ENCODE data around the gene HS3ST6. TPM values are rescaled to one million over a fixed set of nuclear protein-coding genes. Genes with fewer than 3 reads are reported as not detected.
A peak's percentile ranks its signal among the peaks of the same experiment; 100 is the strongest.

The HS3ST6 gene
- total and polyA plus RNA-seq, 9 of the 15 experiments (the other 6 are each of a cell fraction or from before 2014, with no cell fraction given) = not detected

GRCh38 chr16:1936945-1937479 is 18.8 kb upstream of the HS3ST6 start:
- Histone ChIP-seq H3K4me1 (replicated peaks in 1 of 2; ENCODE audit: control insufficient read depth in 2 of 2, insufficient read depth in 2 of 2, low read length in 2 of 2) (peaks cover 15 to 48% of the 10 kb centered on the region in 2 experiments; a peak in 4 of 5 replicates), H3K27me3 (ENCODE audit: control insufficient read depth in 2 of 2, insufficient read depth in 2 of 2, low read length in 2 of 2) (no peaks in the 10 kb centered on the region), H3K9me3 (replicated peaks; ENCODE audit: control insufficient read depth, insufficient read depth, low read depth, low read length) (no peaks in the 10 kb centered on the region), H3K36me3 (ENCODE audit: control insufficient read depth, insufficient read depth, low read length) (peaks cover 37% of the 10 kb centered on the region; the same call in 2 of the 3 replicates), H3K9ac (ENCODE audit: insufficient read depth in 1 of 2, low read depth in 2 of 2, low read length in 2 of 2) (peak overlapping the region in 1 of 2 experiments; percentile 60; a peak in 1 of 4 replicates), H4K20me1 (replicated peaks; ENCODE audit: control insufficient read depth, insufficient read depth, low read length) (peaks cover 7% of the 10 kb centered on the region), H3K27ac (ENCODE audit: extremely low read depth, low read depth, low read length) (no peak overlapping the region), H3K9me1 (ENCODE audit: control insufficient read depth, insufficient read depth, low read length) (peaks cover 8% of the 10 kb centered on the region), H3K4me3 (no peak overlapping the region), H2AFZ (ENCODE audit: low read depth, low read length) (no peak overlapping the region), H3K79me2 (ENCODE audit: control insufficient read depth, insufficient read depth, low read length) (peaks cover 10% of the 10 kb centered on the region; the same call in 2 of the 3 replicates), H3K4me2 (ENCODE audit: insufficient read depth, low read length) (no peak overlapping the region)
- in situ Hi-C loops (cut with MboI) (no loop called here), intact Hi-C loops (cut with micrococcal nuclease) (no loop called here)
- ChIA-PET POLR2A (interaction anchor here (0.6 to 1.0 kb wide), 2 partner anchors 91 to 162 kb away, joined by 3 read pairs; no protein-coding TSS in a partner anchor), CTCF (ENCODE audit: low intra/inter-chr PET ratio) (no interaction called here)
- BruUV-seq (replicated peaks) = no TSS peak
- WGBS (ENCODE audit: insufficient coverage, low coverage, missing lambda C conversion rate) = 80% methylated on average over 11 of the region's 11 CpGs
- TF ChIP-seq NRF1 (conservative IDR thresholded peaks at IDR 0.05 in 1 of 2, IDR thresholded peaks at IDR 0.05 in 1 of 2) = no peak
- ATAC-seq (no peak), DNase-seq (ENCODE audit: extremely low read depth in 1 of 4, low spot score in 3 of 4) (no peak), FAIRE-seq (no peak)

GRCh38 chr16:1933097-1933661 is 15.0 kb upstream of the HS3ST6 start:
- no peaks in the 10 kb centered on the region for H4K20me1 ChIP-seq (replicated peaks; ENCODE audit: control insufficient read depth, insufficient read depth, low read length)
- H3K9me3 ChIP-seq (replicated peaks; ENCODE audit: control insufficient read depth, insufficient read depth, low read depth, low read length) = no peaks in the 10 kb centered on the region
- POLR2A ChIA-PET = interaction anchor here (1.3 to 1.5 kb wide), 2 partner anchors 8 to 32 kb away, joined by 5 to 7 read pairs; partner anchors contain the start of gene RPS2
- in situ Hi-C loops (cut with MboI) (loop anchor here (5.0 kb wide), 1 partner anchor 151 kb away; the partner anchor contains the start of genes NUBP2 and SPSB3), intact Hi-C loops (cut with micrococcal nuclease) (no loop called here)
- peak overlapping the region in 1 of 2 experiments; percentile 71; a peak in 1 of 4 replicates for H3K9ac ChIP-seq (ENCODE audit: insufficient read depth in 1 of 2, low read depth in 2 of 2, low read length in 2 of 2)
- H3K36me3 ChIP-seq (ENCODE audit: control insufficient read depth, insufficient read depth, low read length) = peaks cover 10% of the 10 kb centered on the region; the same call in 2 of the 3 replicates
- WGBS (ENCODE audit: insufficient coverage, low coverage, missing lambda C conversion rate) = 47% methylated on average over 19 of the region's 23 CpGs
- DNase-seq (ENCODE audit: extremely low read depth in 1 of 4, low spot score in 3 of 4) (no peak), FAIRE-seq (no peak), ATAC-seq (no peak)
- no peaks in the 10 kb centered on the region for H3K79me2 ChIP-seq (ENCODE audit: control insufficient read depth, insufficient read depth, low read length)
- H3K27me3 ChIP-seq (ENCODE audit: control insufficient read depth in 2 of 2, insufficient read depth in 2 of 2, low read length in 2 of 2) = no peaks in the 10 kb centered on the region
- H3K4me1 ChIP-seq (replicated peaks in 1 of 2; ENCODE audit: control insufficient read depth in 2 of 2, insufficient read depth in 2 of 2, low read length in 2 of 2) = peaks cover 10 to 44% of the 10 kb centered on the region in 2 experiments; a peak in 4 of 5 replicates
- TF ChIP-seq RBM14 (IDR thresholded peaks at IDR 0.05; ENCODE audit: borderline replicate concordance, insufficient read depth, low read depth, low read length) (no peak), CGGBP1 (CRISPR knock-in tag; IDR thresholded peaks at IDR 0.05) (no peak), FOXM1 (IDR thresholded peaks at IDR 0.05; ENCODE audit: low read depth) (no peak), FOXM1 (CRISPR knock-in tag; IDR thresholded peaks at IDR 0.05; ENCODE audit: low read depth) (no peak), ARID1B (IDR thresholded peaks at IDR 0.05) (no peak), GTF2E2 (tag; IDR thresholded peaks at IDR 0.05) (no peak), ZNF12 (CRISPR knock-in tag; IDR thresholded peaks at IDR 0.05) (no peak)
- H3K4me2 ChIP-seq (ENCODE audit: insufficient read depth, low read length) = no peak overlapping the region
- no peak overlapping the region for H3K4me3 ChIP-seq
- H3K27ac ChIP-seq (ENCODE audit: extremely low read depth, low read depth, low read length) = no peak overlapping the region
- H2AFZ ChIP-seq (ENCODE audit: low read depth, low read length) = no peak overlapping the region
- no peaks in the 10 kb centered on the region for H3K9me1 ChIP-seq (ENCODE audit: control insufficient read depth, insufficient read depth, low read length)
- no TSS peak for BruUV-seq (replicated peaks)
- CTCF ChIA-PET (ENCODE audit: low intra/inter-chr PET ratio) = no interaction called here
